Astrocyte (in vitro differentiated cells and primary cell): ENCODE results near the gene SERPINA10. TPM values are rescaled to one million over a fixed set of nuclear protein-coding genes. Genes with fewer than 3 reads are reported as not detected.

Experiments
- DNase-seq: peaks from one replicate; pipeline ENCODE4 v3.0.0-alpha.2; 2010; ENCODE audit warnings: low read depth
- FAIRE-seq: peaks from 2 replicates; lab custom pipeline; 2011; peaks lifted over from hg19 to GRCh38; lab: Jason Lieb, UNC
- H2AFZ ChIP-seq: 2 replicates; pipeline ENCODE4 v1.6.0; 2012; ENCODE audit warnings: low read depth, low read length, inconsistent platforms
- H3K27ac ChIP-seq: 2 replicates; pipeline ENCODE4 v1.5.1; 2011; ENCODE audit warnings: low read depth, low read length, inconsistent platforms
- H3K27me3 ChIP-seq: 2 replicates; pipeline ENCODE4 v1.6.0; 2011; ENCODE audit warnings: low read length, inconsistent platforms; ENCODE audit not compliant: insufficient read depth
- H3K36me3 ChIP-seq: 2 replicates; pipeline ENCODE4 v1.5.1; 2011; ENCODE audit warnings: low read length, inconsistent platforms; ENCODE audit not compliant: insufficient read depth
- H3K4me1 ChIP-seq: 2 replicates; pipeline ENCODE4 v1.5.1; 2011; ENCODE audit warnings: low read length, inconsistent platforms; ENCODE audit not compliant: insufficient read depth
- H3K4me2 ChIP-seq: 2 replicates; pipeline ENCODE4 v1.6.0; 2012; ENCODE audit warnings: low read length, inconsistent platforms
- H3K4me3 ChIP-seq: 2 replicates; pipeline ENCODE4 v1.5.1; 2011; ENCODE audit warnings: low read depth, mild to moderate bottlenecking, low read length, inconsistent platforms; ENCODE audit not compliant: insufficient read depth
- H3K79me2 ChIP-seq: 2 replicates; pipeline ENCODE4 v1.6.0; 2012; ENCODE audit warnings: mild to moderate bottlenecking, low read length, inconsistent platforms; ENCODE audit not compliant: insufficient read depth
- H3K9ac ChIP-seq: 2 replicates; pipeline ENCODE4 v1.6.0; 2012; ENCODE audit warnings: mild to moderate bottlenecking, low read length, inconsistent platforms
- H3K9me3 ChIP-seq: 2 replicates; pipeline ENCODE4 v1.5.1; 2012; ENCODE audit warnings: low read depth, mild to moderate bottlenecking, low read length, inconsistent platforms; ENCODE audit not compliant: insufficient read depth
- H4K20me1 ChIP-seq: 2 replicates; pipeline ENCODE4 v1.6.0; 2012; ENCODE audit warnings: low read length, inconsistent platforms; ENCODE audit not compliant: insufficient read depth
- H3K27ac Mint-ChIP-seq: one replicate; pipeline ENCODE4 v1.8.0; 2021; ENCODE audit warnings: mild to moderate bottlenecking, mixed read lengths; ENCODE audit not compliant: unreplicated experiment
- H3K27me3 Mint-ChIP-seq: one replicate; pipeline ENCODE4 v1.8.0; 2021; ENCODE audit warnings: low read depth, mixed read lengths; ENCODE audit not compliant: unreplicated experiment
- H3K36me3 Mint-ChIP-seq: one replicate; pipeline ENCODE4 v1.8.0; 2021; ENCODE audit warnings: low read depth, mixed read lengths; ENCODE audit not compliant: unreplicated experiment
- H3K4me1 Mint-ChIP-seq: one replicate; pipeline ENCODE4 v1.8.0; 2021; ENCODE audit warnings: low read depth, mixed read lengths; ENCODE audit not compliant: unreplicated experiment
- H3K4me3 Mint-ChIP-seq: one replicate; pipeline ENCODE4 v1.8.0; 2021; ENCODE audit warnings: mild to moderate bottlenecking, moderate library complexity, mixed read lengths; ENCODE audit not compliant: unreplicated experiment
- H3K9me3 Mint-ChIP-seq: one replicate; pipeline ENCODE4 v1.8.0; 2021; ENCODE audit warnings: mild to moderate bottlenecking, mixed read lengths; ENCODE audit not compliant: unreplicated experiment
- CTCF ChIP-seq: IDR thresholded peaks from 2 replicates; pipeline ENCODE4 v1.5.1; 2011; ENCODE audit warnings: low read depth, mild to moderate bottlenecking, inconsistent platforms, low read length, moderate library complexity; ENCODE audit not compliant: insufficient read depth
- EZH2 ChIP-seq: IDR thresholded peaks from 2 replicates; pipeline ENCODE4 v1.6.1; 2012; ENCODE audit warnings: mild to moderate bottlenecking, low read length, inconsistent platforms; ENCODE audit not compliant: insufficient read depth
- total RNA-seq: library from RNA; stranded (reverse); gene quantifications from 2 replicates; pipeline ENCODE4 v1.2.1, GENCODE V29; 2021

The SERPINA10 gene
- total RNA-seq, 1 donor from 2014 or later = not detected

GRCh38 chr14:94337274-94337673, 44.2 kb upstream of the SERPINA10 start:
- H3K36me3 Mint-ChIP-seq = no peaks in the 10 kb centered on the region
- no peaks in the 10 kb centered on the region for H3K27me3 Mint-ChIP-seq
- H3K27ac ChIP-seq = no peak overlapping the region
- H3K4me3 Mint-ChIP-seq = no peak overlapping the region
- H3K4me2 ChIP-seq = no peak overlapping the region
- no peaks in the 10 kb centered on the region for H4K20me1 ChIP-seq
- peaks cover 13% of the 10 kb centered on the region for H3K4me1 Mint-ChIP-seq
- no peaks in the 10 kb centered on the region for H3K79me2 ChIP-seq
- H3K27me3 ChIP-seq = no peaks in the 10 kb centered on the region
- no peak for DNase-seq
- H3K9me3 Mint-ChIP-seq = no peaks in the 10 kb centered on the region
- no peaks in the 10 kb centered on the region for H3K36me3 ChIP-seq
- H3K9ac ChIP-seq = no peak overlapping the region
- no peak overlapping the region for H3K27ac Mint-ChIP-seq
- peak; percentile 58 for FAIRE-seq
- H3K4me3 ChIP-seq = no peak overlapping the region
- H3K9me3 ChIP-seq = no peaks in the 10 kb centered on the region
- TF ChIP-seq CTCF (no peak), EZH2 (no peak)
- no peak overlapping the region for H2AFZ ChIP-seq
- H3K4me1 ChIP-seq = peaks cover 8% of the 10 kb centered on the region

GRCh38 chr14:94334872-94335271, 41.8 kb upstream of the SERPINA10 start:
- no peak for FAIRE-seq
- Histone ChIP-seq H3K27me3 (no peaks in the 10 kb centered on the region), H3K9me3 (no peaks in the 10 kb centered on the region), H3K4me1 (no peaks in the 10 kb centered on the region), H4K20me1 (no peaks in the 10 kb centered on the region), H2AFZ (no peak overlapping the region), H3K79me2 (no peaks in the 10 kb centered on the region), H3K4me2 (no peak overlapping the region), H3K36me3 (no peaks in the 10 kb centered on the region), H3K9ac (no peak overlapping the region), H3K27ac (no peak overlapping the region), H3K4me3 (no peak overlapping the region)
- Mint-ChIP-seq H3K27me3 (peaks cover 4% of the 10 kb centered on the region), H3K36me3 (no peaks in the 10 kb centered on the region), H3K4me3 (no peak overlapping the region), H3K4me1 (peaks cover 6% of the 10 kb centered on the region), H3K27ac (peak overlapping the region; percentile 42), H3K9me3 (no peaks in the 10 kb centered on the region)
- DNase-seq = peak; percentile 12
- TF ChIP-seq EZH2 (no peak), CTCF (no peak)

GRCh38 chr14:94332587-94332986, 39.5 kb upstream of the SERPINA10 start:
- Mint-ChIP-seq H3K9me3 (no peaks in the 10 kb centered on the region), H3K27me3 (peaks cover 4% of the 10 kb centered on the region), H3K36me3 (no peaks in the 10 kb centered on the region), H3K4me1 (peaks cover 6% of the 10 kb centered on the region), H3K4me3 (no peak overlapping the region), H3K27ac (no peak overlapping the region)
- Histone ChIP-seq H3K9ac (no peak overlapping the region), H3K36me3 (no peaks in the 10 kb centered on the region), H3K9me3 (no peaks in the 10 kb centered on the region), H3K4me3 (no peak overlapping the region), H3K4me1 (no peaks in the 10 kb centered on the region), H3K27me3 (no peaks in the 10 kb centered on the region), H3K79me2 (no peaks in the 10 kb centered on the region), H2AFZ (no peak overlapping the region), H4K20me1 (no peaks in the 10 kb centered on the region), H3K4me2 (no peak overlapping the region), H3K27ac (no peak overlapping the region)
- DNase-seq = no peak
- FAIRE-seq = no peak
- no peak for TF ChIP-seq EZH2
